HL-60/S4 (cell line): ENCODE data around the gene INPP1.
"Not testable (repeated sequence)": the region's sequence is repeated elsewhere in the genome, so short reads cannot be mapped to it uniquely, and the experiment has no call there.

Experiments used
- in situ Hi-C: fragments of 300-500 bp; cut with MboI; formaldehyde crosslinking; loops from 2 replicates; pipeline ENCODE4 v1.14.3; 2022; ENCODE audit warnings: low sequenced_read_pairs

The INPP1 gene

GRCh38 chr2:190333928-190334327, 9.5 kb upstream of the INPP1 start:
- in situ Hi-C loops, result no loop called here

GRCh38 chr2:190334479-190335224, 8.7 kb upstream of the INPP1 start:
- in situ Hi-C loops, result no loop called here

- in situ Hi-C loops, result no loop called here
These were observed 8.2 kb upstream of the INPP1 start for GRCh38 chr2:190335225-190335559.

GRCh38 chr2:190335584-190335983, 7.8 kb upstream of the INPP1 start:
- in situ Hi-C loops, result not testable (repeated sequence)

GRCh38 chr2:190336420-190336819, 7.0 kb upstream of the INPP1 start:
- in situ Hi-C loops, result no loop called here

- in situ Hi-C loops, result no loop called here
These were observed 4.9 kb upstream of the INPP1 start for GRCh38 chr2:190338453-190338852.

- in situ Hi-C loops, result no loop called here
These were observed 4.0 kb upstream of the INPP1 start for GRCh38 chr2:190339394-190339793.

- in situ Hi-C loops, result no loop called here
These were observed 3.0 kb upstream of the INPP1 start for GRCh38 chr2:190340369-190340768.

GRCh38 chr2:190342611-190343010, 778 bp upstream of the INPP1 start:
- in situ Hi-C loops, result no loop called here

- in situ Hi-C loops, result no loop called here
These were observed 277 bp upstream of the INPP1 start for GRCh38 chr2:190343089-190343535.

- in situ Hi-C loops, result no loop called here
These were observed 963 bp downstream of the INPP1 start for GRCh38 chr2:190344276-190344827.

- in situ Hi-C loops, result no loop called here
These were observed 7.0 kb downstream of the INPP1 start for GRCh38 chr2:190350371-190350770.

GRCh38 chr2:190351955-190352354, 8.6 kb downstream of the INPP1 start:
- in situ Hi-C loops, result no loop called here

GRCh38 chr2:190352668-190353536, 9.5 kb downstream of the INPP1 start:
- in situ Hi-C loops, result no loop called here

GRCh38 chr2:190353537-190353899, 10.1 kb downstream of the INPP1 start:
- in situ Hi-C loops, result no loop called here

- in situ Hi-C loops, result no loop called here
These were observed 10.8 kb downstream of the INPP1 start for GRCh38 chr2:190354003-190354690.

GRCh38 chr2:190355968-190356644, 12.7 kb downstream of the INPP1 start:
- in situ Hi-C loops, result no loop called here

- in situ Hi-C loops, result no loop called here
These were observed 14.2 kb downstream of the INPP1 start for GRCh38 chr2:190357600-190357999.

GRCh38 chr2:190358655-190359448, 15.5 kb downstream of the INPP1 start:
- in situ Hi-C loops, result not testable (repeated sequence)

- in situ Hi-C loops, result no loop called here
These were observed 17.2 kb downstream of the INPP1 start for GRCh38 chr2:190360561-190360960.
